22Rv1 (cell line): ENCODE measurements around the gene TSPOAP1.

ENCODE experiments used
- H3K27ac ChIP-seq: fragments of 450-650 bp; 2 replicates; pipeline ENCODE4 v1.5.1; 2017
- CTCF ChIP-seq: fragments of 450-650 bp; IDR thresholded peaks from 2 replicates; pipeline ENCODE4 v1.5.1; 2017; ENCODE audit warnings: mild to moderate bottlenecking
- ZFX ChIP-seq: fragments of 450-650 bp; IDR thresholded peaks from 2 replicates; pipeline ENCODE4 v1.6.1; 2017; ENCODE audit warnings: antibody characterized with exemption, borderline replicate concordance

Gene TSPOAP1

GRCh38 chr17:58360296-58361063 lies 31.9 kb upstream of the TSPOAP1 start:
- TF ChIP-seq ZFX (no peak), CTCF (no peak)
- peak overlapping the region; percentile 25 for H3K27ac ChIP-seq

- no peak for TF ChIP-seq ZFX
- TF ChIP-seq CTCF = no peak
- no peak overlapping the region for H3K27ac ChIP-seq
Observed at GRCh38 chr17:58358408-58359172, 30.0 kb upstream of the TSPOAP1 start.

GRCh38 chr17:58357312-58358297 lies 29.0 kb upstream of the TSPOAP1 start:
- H3K27ac ChIP-seq = no peak overlapping the region
- no peak for TF ChIP-seq ZFX
- no peak for TF ChIP-seq CTCF

GRCh38 chr17:58356231-58356630 lies 27.6 kb upstream of the TSPOAP1 start:
- peak overlapping the region; percentile 98 for H3K27ac ChIP-seq
- no peak for TF ChIP-seq CTCF
- no peak for TF ChIP-seq ZFX

GRCh38 chr17:58354541-58355216 lies 26.1 kb upstream of the TSPOAP1 start:
- H3K27ac ChIP-seq = peak overlapping the region; percentile 98
- TF ChIP-seq ZFX (no peak), CTCF (no peak)

GRCh38 chr17:58353389-58353825 lies 24.8 kb upstream of the TSPOAP1 start:
- H3K27ac ChIP-seq = peak overlapping the region; percentile 98
- no peak for TF ChIP-seq ZFX
- TF ChIP-seq CTCF = no peak
